Measurements from ENCODE around the gene UCK2.

- TF ChIP-seq EZH2phosphoT487 (IDR thresholded peaks at IDR 0.05; ENCODE audit: low read length): no peak
- no peak for TF ChIP-seq CTCF (IDR thresholded peaks at IDR 0.05; ENCODE audit: low read length)
These were observed 60.6 kb downstream of the UCK2 start for GRCh38 chr1:165887877-165888551.

Data from MM.1S (cell line).